Myometrial cell (primary cell): ENCODE results near the gene DEFB113. TPM values are rescaled to one million over a fixed set of nuclear protein-coding genes. Genes with fewer than 3 reads are reported as not detected.

ENCODE experiments used
- total RNA-seq: library from RNA; depleted of rRNA; stranded (reverse); fragments of >200 nt; gene quantifications from 2 replicates; pipeline ENCODE4 v1.2.3, GENCODE V29; 2015

Gene DEFB113, protein sequence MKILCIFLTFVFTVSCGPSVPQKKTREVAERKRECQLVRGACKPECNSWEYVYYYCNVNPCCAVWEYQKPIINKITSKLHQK
- total RNA-seq, result not detected in 2 replicates

GRCh38 chr6:49969605-49970004 lies at the start of gene DEFB113:
Gene DEFB113, minus strand, starts transcription at chr6:49969625. Its CDS starts 0 bp downstream, at chr6:49969625.

GRCh38 chr6:49964064-49964463 lies 5.4 kb downstream of the DEFB113 start, which contains the start of gene DEFB114:
Gene DEFB114, minus strand, starts transcription at chr6:49964164. Its CDS starts 59 bp downstream, at chr6:49964105.

Other genes with a start within 250 kb of the DEFB113 start
- gene CRISP3, start 225.2 kb downstream of the DEFB113 start, total RNA-seq, result not detected in 2 replicates
- not detected in 2 replicates for gene PGK2, start 182.3 kb downstream of the DEFB113 start, total RNA-seq
- gene CRISP1, start 103.1 kb downstream of the DEFB113 start, total RNA-seq, result not detected in 2 replicates
- not detected in 2 replicates for gene DEFB114, start 5.5 kb downstream of the DEFB113 start, total RNA-seq
- gene DEFB110, start 52.4 kb upstream of the DEFB113 start, total RNA-seq, result not detected in 2 replicates
- gene DEFB112, start 80.3 kb upstream of the DEFB113 start, total RNA-seq, result not detected in 2 replicates